Spleen (tissue), 11 donors: ENCODE data around the gene RAB15. TPM values are rescaled to one million over a fixed set of nuclear protein-coding genes. Genes with fewer than 3 reads are reported as not detected.

Experiments
- DNase-seq: peaks from one replicate; pipeline ENCODE4 v3.0.0-alpha.2; 2020
- H3K27ac ChIP-seq, 8 donors: fragments of 200-600 bp; sonication (generic) in 7 of 8; 1 replicate in 4 of 8; 2 replicates in 4 of 8; pipeline versions ENCODE4 v1.5.0 to v1.8.0; 2016 to 2021; ENCODE audit warnings: inconsistent platforms in 4 of 8, mild to moderate bottlenecking in 4 of 8, moderate library complexity in 1 of 8
- H3K27me3 ChIP-seq, 7 donors: fragments of 200-600 bp; sonication (generic) in 6 of 7; replicated peaks in 1 of 7; 1 replicate in 4 of 7; 2 replicates in 3 of 7; pipeline versions ENCODE4 v1.5.0 to v1.8.0; 2016 to 2021; ENCODE audit warnings: inconsistent platforms in 3 of 7, mild to moderate bottlenecking in 1 of 7
- H3K36me3 ChIP-seq, 6 donors: fragments of 200-600 bp; sonication (generic) in 5 of 6; 1 replicate in 4 of 6; 2 replicates in 2 of 6; pipeline versions ENCODE4 v1.5.0 to v1.8.0; 2016 to 2021; ENCODE audit warnings: inconsistent platforms in 2 of 6
- H3K4me1 ChIP-seq, 6 donors: fragments of 200-600 bp; sonication (generic) in 5 of 6; 1 replicate in 3 of 6; 2 replicates in 3 of 6; pipeline versions ENCODE4 v1.5.0 to v1.8.0; 2016 to 2021; ENCODE audit warnings: inconsistent platforms in 3 of 6
- H3K4me3 ChIP-seq, 8 donors: fragments of 200-600 bp; sonication (generic) in 7 of 8; 1 replicate in 4 of 8; 2 replicates in 4 of 8; pipeline versions ENCODE4 v1.5.0 to v1.8.0; 2016 to 2021; ENCODE audit warnings: inconsistent platforms in 4 of 8, mild to moderate bottlenecking in 4 of 8, moderate library complexity in 2 of 8
- H3K9me3 ChIP-seq, 8 donors: fragments of 200-600 bp; sonication (generic) in 7 of 8; 1 replicate in 4 of 8; 2 replicates in 4 of 8; pipeline versions ENCODE4 v1.5.0 to v1.8.0; 2016 to 2021; ENCODE audit warnings: inconsistent platforms in 4 of 8
- POLR2A ChIP-seq, 3 donors: fragments of 450-650 bp; IDR thresholded peaks; one replicate each; pipeline ENCODE4 v1.5.1; 2017; ENCODE audit warnings: antibody characterized with exemption in 3 of 3, mild to moderate bottlenecking in 1 of 3
- POLR2AphosphoS5 ChIP-seq, 3 donors: sonication (generic); formaldehyde crosslinking; IDR thresholded peaks; one replicate each; pipeline ENCODE4 v1.5.1; 2017; ENCODE audit warnings: antibody characterized with exemption in 3 of 3
- WGBS, 5 donors: extraction: QIAGEN DNeasy Blood & Tissue Kit in 3 of 5; methylation state at CpG; one replicate each; pipeline versions ENCODE4 v1.1.5 to v1.1.7; 2013 to 2018; 5-methylcytosine and 5-hydroxymethylcytosine counted together
- intact Hi-C: fragments of 100-400 bp; cut with DNase I; formaldehyde crosslinking; loops from one replicate; pipeline ENCODE4 v1.15.0; 2023; ENCODE audit warnings: low total_unique reads
- polyA plus RNA-seq, 3 donors: library from polyadenylated mRNA; stranded (reverse); fragments of 200-250 nt; gene quantifications; one replicate each; pipeline ENCODE4 v1.2.1, GENCODE V29; 2013
- total RNA-seq, 7 donors: library from RNA; depleted of rRNA in 3 of 7; stranded (reverse); fragments of >200 nt in 3 of 7; fragmentation: NEBNext Ultra II Directional in 4 of 7; extraction: Animal tissue kit (Norgen Biotek cat#: 25700) in 4 of 7; gene quantifications; one replicate each; pipeline versions ENCODE4 v1.1.0 to v1.2.1, GENCODE V29; 2016 to 2021
- TF ChIP-seq, protein P1 (sequence below), 11 experiments: fragments of 200-600 bp in 7 of 11; fragments of 450-650 bp in 4 of 11; sonication (generic) in 4 of 11; IDR thresholded peaks in 8 of 11; conservative IDR thresholded peaks in 3 of 11; 1 replicate in 7 of 11; 2 replicates in 4 of 11; pipeline versions ENCODE4 v1.4.0 to v1.8.0; 2016 to 2021; ENCODE audit warnings: antibody characterized with exemption in 11 of 11, inconsistent platforms in 4 of 11, mild to moderate bottlenecking in 1 of 11
- donor health status: healthy with polysubstance abuse.
- donor health status: DM: no; HTN: no; CAD: no; lungs with moderate emphysema.
- donor health status: DM: no; HTN: no; CAD: no.
- donor health status: Bipolar disorder and iron deficiency.
- donor health status: healthy.
- donor health status: DM: no; HTN: no; CAD: no.
- donor health status: DM: yes; HTN: yes; CAD: no.

Gene RAB15
- total and polyA plus RNA-seq, 10 donors = 1.2 to 7.0 (median 2.2) TPM

DNA sequence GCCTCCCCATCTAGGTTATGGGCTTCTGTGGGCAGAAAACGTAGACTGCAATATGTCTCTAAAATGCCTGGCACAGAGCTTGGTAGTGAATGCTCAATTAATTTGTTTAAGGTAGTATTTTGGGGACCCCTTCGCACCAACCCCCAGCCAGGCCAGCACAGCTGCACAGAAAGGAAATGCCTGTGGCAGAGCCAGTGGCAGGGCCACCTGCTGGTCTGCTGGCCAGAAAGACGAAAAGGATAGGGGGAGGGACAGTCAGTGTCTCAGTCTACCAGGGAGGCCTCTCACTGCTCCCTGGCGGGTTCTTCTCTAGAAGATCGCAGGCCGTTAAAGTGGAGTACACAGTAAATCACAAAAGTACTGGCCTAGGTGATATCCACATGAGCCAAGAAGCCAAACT is 3.5 kb downstream of the RAB15 start:
- 69 to 80% (median 71%) methylated on average over 6 of the region's 6 CpGs for WGBS, 5 donors
- Histone ChIP-seq H3K27ac (no peak overlapping the region), H3K36me3 (no peaks in the 10 kb centered on the region), H3K27me3 (peaks cover 0 to 28% (median 7%) of the 10 kb centered on the region in 7 donors), H3K4me3 (no peak overlapping the region), H3K4me1 (peaks cover 0 to 33% (median 15%) of the 10 kb centered on the region in 6 donors), H3K9me3 (no peaks in the 10 kb centered on the region)
- TF ChIP-seq POLR2A (IDR thresholded peaks at IDR 0.05) (no peak), POLR2AphosphoS5 (IDR thresholded peaks at IDR 0.05) (no peak)
- TF ChIP-seq, protein P1, sequence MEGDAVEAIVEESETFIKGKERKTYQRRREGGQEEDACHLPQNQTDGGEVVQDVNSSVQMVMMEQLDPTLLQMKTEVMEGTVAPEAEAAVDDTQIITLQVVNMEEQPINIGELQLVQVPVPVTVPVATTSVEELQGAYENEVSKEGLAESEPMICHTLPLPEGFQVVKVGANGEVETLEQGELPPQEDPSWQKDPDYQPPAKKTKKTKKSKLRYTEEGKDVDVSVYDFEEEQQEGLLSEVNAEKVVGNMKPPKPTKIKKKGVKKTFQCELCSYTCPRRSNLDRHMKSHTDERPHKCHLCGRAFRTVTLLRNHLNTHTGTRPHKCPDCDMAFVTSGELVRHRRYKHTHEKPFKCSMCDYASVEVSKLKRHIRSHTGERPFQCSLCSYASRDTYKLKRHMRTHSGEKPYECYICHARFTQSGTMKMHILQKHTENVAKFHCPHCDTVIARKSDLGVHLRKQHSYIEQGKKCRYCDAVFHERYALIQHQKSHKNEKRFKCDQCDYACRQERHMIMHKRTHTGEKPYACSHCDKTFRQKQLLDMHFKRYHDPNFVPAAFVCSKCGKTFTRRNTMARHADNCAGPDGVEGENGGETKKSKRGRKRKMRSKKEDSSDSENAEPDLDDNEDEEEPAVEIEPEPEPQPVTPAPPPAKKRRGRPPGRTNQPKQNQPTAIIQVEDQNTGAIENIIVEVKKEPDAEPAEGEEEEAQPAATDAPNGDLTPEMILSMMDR (IDR thresholded peaks at IDR 0.05 in 8 of 11, conservative IDR thresholded peaks at IDR 0.05 in 3 of 11) = no peak
- DNase-seq = no peak
- intact Hi-C loops = no loop called here

DNA sequence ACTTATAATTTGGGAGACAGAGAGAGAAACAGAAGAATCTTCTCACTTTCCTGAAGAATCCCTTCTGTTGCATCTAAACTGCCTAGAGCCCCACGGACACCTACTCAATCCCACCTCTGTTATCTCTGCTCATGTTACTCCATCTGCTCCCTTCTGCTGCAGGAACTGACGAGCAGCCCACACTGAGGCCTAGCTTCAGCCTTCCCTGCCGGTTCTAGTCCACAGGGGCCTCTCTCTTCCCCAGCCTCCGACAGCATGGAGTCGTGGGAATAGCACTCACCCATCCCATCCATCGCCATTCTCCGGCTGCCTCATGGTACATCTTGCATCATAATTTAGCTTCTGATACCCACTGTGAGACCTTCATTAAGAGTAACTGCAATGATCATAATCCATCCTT is 4.0 kb downstream of the RAB15 start:
- H3K36me3 ChIP-seq = no peaks in the 10 kb centered on the region
- DNase-seq = no peak
- no peaks in the 10 kb centered on the region for H3K9me3 ChIP-seq
- no peak overlapping the region for H3K4me3 ChIP-seq
- H3K27me3 ChIP-seq = peaks cover 0 to 27% (median 7%) of the 10 kb centered on the region in 7 donors
- intact Hi-C loops = no loop called here
- no peak overlapping the region for H3K27ac ChIP-seq
- WGBS, 5 donors = 91 to 97% (median 94%) methylated on average over 7 of the region's 7 CpGs
- peaks cover 0 to 33% (median 15%) of the 10 kb centered on the region in 6 donors for H3K4me1 ChIP-seq
- TF ChIP-seq POLR2AphosphoS5 (IDR thresholded peaks at IDR 0.05) (no peak), POLR2A (IDR thresholded peaks at IDR 0.05) (no peak)
- TF ChIP-seq, protein P1 (IDR thresholded peaks at IDR 0.05 in 8 of 11, conservative IDR thresholded peaks at IDR 0.05 in 3 of 11) = no peak

DNA sequence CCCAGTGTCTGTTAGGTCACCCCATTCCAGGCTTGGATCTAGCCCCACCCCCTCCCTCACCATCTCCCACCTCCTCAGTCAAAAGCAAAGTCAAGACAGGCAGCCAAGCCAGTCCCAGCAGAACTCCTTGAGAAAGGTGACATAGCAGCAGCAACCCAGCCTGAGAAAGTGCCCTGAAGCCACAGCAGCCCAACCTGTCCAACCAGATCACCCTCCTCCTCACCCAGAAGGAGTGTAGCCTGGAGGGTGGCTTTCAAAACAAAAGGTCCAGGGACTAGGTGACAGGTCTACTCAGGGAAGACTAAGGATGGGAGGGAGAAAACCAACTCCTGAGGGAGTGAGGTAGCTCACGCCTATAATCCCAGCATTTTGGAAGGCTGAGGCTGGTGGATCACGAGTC is 5.2 kb downstream of the RAB15 start:
- Histone ChIP-seq H3K4me1 (peaks cover 0 to 26% (median 11%) of the 10 kb centered on the region in 6 donors), H3K27ac (no peak overlapping the region), H3K9me3 (no peaks in the 10 kb centered on the region), H3K36me3 (no peaks in the 10 kb centered on the region), H3K27me3 (peaks cover 0 to 17% (median 7%) of the 10 kb centered on the region in 7 donors), H3K4me3 (no peak overlapping the region)
- TF ChIP-seq POLR2A (IDR thresholded peaks at IDR 0.05) (no peak), POLR2AphosphoS5 (IDR thresholded peaks at IDR 0.05) (no peak)
- TF ChIP-seq, protein P1 (IDR thresholded peaks at IDR 0.05 in 8 of 11, conservative IDR thresholded peaks at IDR 0.05 in 3 of 11) = no peak
- intact Hi-C loops = no loop called here
- WGBS, 5 donors = 47 to 100% (median 100%) methylated on average over 2 of the region's 2 CpGs
- DNase-seq = no peak

DNA sequence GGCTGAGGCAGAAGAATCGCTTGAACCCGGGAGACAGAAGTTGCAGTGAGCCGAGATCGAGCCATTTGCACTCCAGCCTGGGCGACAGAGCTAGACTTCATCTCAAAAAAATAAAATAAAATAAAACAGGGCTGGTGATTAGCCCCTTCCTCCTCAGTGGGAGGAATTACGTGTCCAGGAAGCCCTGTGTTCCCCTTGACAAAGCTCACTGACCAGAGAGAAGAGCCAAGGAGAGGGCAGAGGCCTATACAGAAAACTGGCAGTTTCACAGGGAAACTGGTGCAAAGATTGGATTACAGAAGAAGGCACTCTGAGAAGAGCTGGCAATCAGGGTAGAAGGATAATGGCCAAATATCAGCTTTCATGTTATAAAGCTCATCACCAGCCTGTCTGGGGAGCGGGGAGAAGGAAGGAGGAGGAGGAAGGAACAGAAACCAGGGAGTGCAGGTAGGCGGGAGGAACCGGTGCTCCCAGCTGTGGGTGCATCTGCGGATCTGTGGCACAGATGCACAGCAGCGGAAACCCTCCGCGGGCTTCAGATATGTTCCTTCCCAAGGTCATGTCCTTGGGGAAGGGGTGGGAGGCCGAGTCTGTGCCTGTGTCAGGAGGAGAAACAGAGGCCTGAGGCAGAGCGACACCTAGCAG is 6.7 kb downstream of the RAB15 start:
- TF ChIP-seq, protein P1 (IDR thresholded peaks at IDR 0.05 in 8 of 11, conservative IDR thresholded peaks at IDR 0.05 in 3 of 11) = no peak
- no peak for TF ChIP-seq POLR2A (IDR thresholded peaks at IDR 0.05)
- TF ChIP-seq POLR2AphosphoS5 (IDR thresholded peaks at IDR 0.05) = no peak
- Histone ChIP-seq H3K4me3 (no peak overlapping the region), H3K36me3 (no peaks in the 10 kb centered on the region), H3K27ac (no peak overlapping the region), H3K27me3 (peaks cover 0 to 3% (median 0%) of the 10 kb centered on the region in 7 donors), H3K4me1 (peaks cover 0 to 12% (median 0%) of the 10 kb centered on the region in 6 donors), H3K9me3 (no peaks in the 10 kb centered on the region)
- DNase-seq = no peak
- intact Hi-C loops = no loop called here
- 74 to 89% (median 81%) methylated on average over 15 of the region's 15 CpGs for WGBS, 5 donors
